Gastrocnemius medialis (tissue), 4 donors: Measurements from ENCODE around the gene LBHD1. TPM values are rescaled to one million over a fixed set of nuclear protein-coding genes. Genes with fewer than 3 reads are reported as not detected.
A peak's percentile ranks its signal among the peaks of the same experiment; 100 is the strongest.
"Not testable (repeated sequence)": the region's sequence is repeated elsewhere in the genome, so short reads cannot be mapped to it uniquely, and the experiment has no call there.

Source experiments
- ATAC-seq, 2 donors: fragments of 150-250 bp; one replicate each; pipeline ENCODE4 v1.9.1; 2016
- DNase-seq, 2 donors: peaks; one replicate each; pipeline ENCODE4 v3.0.0-alpha.2; 2019
- H3K27ac ChIP-seq, 4 donors: fragments of 200-600 bp; sonication (generic); 1 replicate in 1 of 4; 2 replicates in 3 of 4; pipeline ENCODE4 v1.5.1; 2016 to 2018; ENCODE audit warnings: mild to moderate bottlenecking in 2 of 4, moderate library complexity in 1 of 4
- H3K27me3 ChIP-seq, 3 donors: fragments of 200-600 bp; sonication (generic) in 2 of 3; 1 replicate in 1 of 3; 2 replicates in 2 of 3; pipeline versions ENCODE4 v1.5.1 to v1.6.0; 2016 to 2019; ENCODE audit warnings: mild to moderate bottlenecking in 1 of 3, moderate library complexity in 1 of 3
- H3K36me3 ChIP-seq, 2 donors: fragments of 200-600 bp; sonication (generic) in 1 of 2; one replicate each; pipeline ENCODE4 v1.5.1; 2017 to 2018
- H3K4me1 ChIP-seq, 2 donors: fragments of 200-600 bp; sonication (generic) in 1 of 2; one replicate each; pipeline ENCODE4 v1.5.1; 2016 to 2017; ENCODE audit warnings: mild to moderate bottlenecking in 2 of 2
- H3K4me3 ChIP-seq, 4 donors: fragments of 200-600 bp; sonication (generic) in 3 of 4; 1 replicate in 1 of 4; 2 replicates in 3 of 4; pipeline ENCODE4 v1.5.1; 2016 to 2019; ENCODE audit warnings: mild to moderate bottlenecking in 2 of 4
- H3K9me3 ChIP-seq, 3 donors: fragments of 200-600 bp; sonication (generic) in 2 of 3; 1 replicate in 1 of 3; 2 replicates in 2 of 3; pipeline ENCODE4 v1.5.1; 2016 to 2019
- POLR2A ChIP-seq, 2 donors: fragments of 450-650 bp; IDR thresholded peaks; one replicate each; pipeline ENCODE4 v1.6.1; 2017; ENCODE audit warnings: antibody characterized with exemption in 2 of 2, mild to moderate bottlenecking in 2 of 2, moderate library complexity in 2 of 2
- in situ Hi-C, 4 donors: fragments of 200-750 bp; cut with MboI; loops; one replicate each; pipeline versions ENCODE4 v1.15.0 to v1.8.0; 2017; ENCODE audit warnings: low sequenced_read_pairs in 4 of 4
- intact Hi-C: fragments of 100-400 bp; cut with DNase I; formaldehyde crosslinking; loops from one replicate; pipeline ENCODE4 v1.15.1; 2023; ENCODE audit warnings: low total_unique reads
- total RNA-seq, 4 donors: library from RNA; depleted of rRNA; stranded (reverse); fragments of >200 nt; gene quantifications; one replicate each; pipeline versions ENCODE4 v1.1.0 to v1.2.3, GENCODE V29; 2016
- TF ChIP-seq, protein P1 (sequence below), 5 experiments: fragments of 450-650 bp in 3 of 5; fragments of 200-600 bp in 2 of 5; sonication (generic) in 2 of 5; IDR thresholded peaks in 4 of 5; conservative IDR thresholded peaks in 1 of 5; 1 replicate in 4 of 5; 2 replicates in 1 of 5; pipeline ENCODE4 v1.5.1; 2016 to 2019; ENCODE audit warnings: antibody characterized with exemption in 5 of 5, mild to moderate bottlenecking in 3 of 5, moderate library complexity in 3 of 5

Gene LBHD1
- total RNA-seq, 4 donors from 2014 or later, result 0.82 to 2.1 (median 1.1) TPM

DNA sequence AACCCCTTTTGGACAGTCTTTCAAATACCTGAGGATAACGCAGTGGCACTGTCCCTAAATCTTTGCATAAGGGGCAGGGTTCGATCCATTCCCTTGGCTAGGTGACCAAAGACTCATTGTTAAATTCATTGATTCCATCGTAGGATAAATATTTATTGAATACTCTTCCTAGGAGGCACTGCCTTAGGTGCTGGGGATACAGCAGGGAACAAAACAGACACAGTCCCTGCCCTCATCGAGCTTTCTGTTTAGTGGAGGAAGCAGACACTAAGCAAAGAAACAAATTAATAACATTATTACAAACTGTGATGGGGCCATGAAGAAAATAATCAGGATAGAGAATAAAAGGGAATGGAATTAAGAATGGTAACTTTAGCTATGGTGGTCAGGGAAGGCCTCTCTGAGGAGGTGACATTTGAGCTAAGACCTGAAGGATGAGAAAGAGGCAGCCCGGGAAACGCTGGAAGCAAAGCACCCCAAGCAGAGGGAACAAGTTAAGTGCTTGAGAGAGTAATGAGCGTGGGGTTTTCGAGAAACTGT is 51.0 kb downstream of the LBHD1 start:
- intact Hi-C loops (no loop called here), in situ Hi-C loops (loop anchor here in 1 of 4 donors (25.0 kb wide), 1 partner anchor 91 kb away; the partner anchor contains the start of genes BSCL2 and GNG3)
- Histone ChIP-seq H3K9me3 (no peaks in the 10 kb centered on the region), H3K4me1 (peaks cover 8 to 9% of the 10 kb centered on the region in 2 donors), H3K27ac (peak overlapping the region; percentile 76 to 92 (median 82)), H3K36me3 (peaks cover 0 to 27% of the 10 kb centered on the region in 2 donors), H3K4me3 (peak overlapping the region; percentile 65 to 96 (median 76)), H3K27me3 (no peaks in the 10 kb centered on the region)
- DNase-seq (no peak), ATAC-seq (no peak)
- no peak for TF ChIP-seq POLR2A (IDR thresholded peaks at IDR 0.05)
- TF ChIP-seq, protein P1, sequence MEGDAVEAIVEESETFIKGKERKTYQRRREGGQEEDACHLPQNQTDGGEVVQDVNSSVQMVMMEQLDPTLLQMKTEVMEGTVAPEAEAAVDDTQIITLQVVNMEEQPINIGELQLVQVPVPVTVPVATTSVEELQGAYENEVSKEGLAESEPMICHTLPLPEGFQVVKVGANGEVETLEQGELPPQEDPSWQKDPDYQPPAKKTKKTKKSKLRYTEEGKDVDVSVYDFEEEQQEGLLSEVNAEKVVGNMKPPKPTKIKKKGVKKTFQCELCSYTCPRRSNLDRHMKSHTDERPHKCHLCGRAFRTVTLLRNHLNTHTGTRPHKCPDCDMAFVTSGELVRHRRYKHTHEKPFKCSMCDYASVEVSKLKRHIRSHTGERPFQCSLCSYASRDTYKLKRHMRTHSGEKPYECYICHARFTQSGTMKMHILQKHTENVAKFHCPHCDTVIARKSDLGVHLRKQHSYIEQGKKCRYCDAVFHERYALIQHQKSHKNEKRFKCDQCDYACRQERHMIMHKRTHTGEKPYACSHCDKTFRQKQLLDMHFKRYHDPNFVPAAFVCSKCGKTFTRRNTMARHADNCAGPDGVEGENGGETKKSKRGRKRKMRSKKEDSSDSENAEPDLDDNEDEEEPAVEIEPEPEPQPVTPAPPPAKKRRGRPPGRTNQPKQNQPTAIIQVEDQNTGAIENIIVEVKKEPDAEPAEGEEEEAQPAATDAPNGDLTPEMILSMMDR (IDR thresholded peaks at IDR 0.05 in 4 of 5, conservative IDR thresholded peaks at IDR 0.05 in 1 of 5), result no peak

DNA sequence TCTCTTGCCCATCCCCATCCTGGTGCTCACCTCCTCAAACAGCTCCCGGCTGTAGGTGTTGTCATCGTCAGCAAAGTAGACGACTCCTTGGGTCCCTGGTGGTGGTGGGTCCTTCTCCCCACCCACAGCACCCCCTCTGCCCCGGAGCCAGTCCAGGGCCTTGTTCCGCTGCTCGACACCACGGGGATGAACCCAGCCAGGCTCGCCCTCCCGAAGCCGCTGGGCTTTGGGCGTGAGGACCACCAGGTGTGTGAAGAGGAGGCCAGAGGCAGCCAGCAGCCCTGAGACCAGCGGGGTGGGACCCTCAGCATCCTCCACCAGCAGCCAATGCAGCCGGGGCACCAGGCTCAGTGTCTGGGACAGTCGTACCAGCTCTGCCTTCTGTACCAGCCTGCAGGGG is 55.1 kb downstream of the LBHD1 start:
- Histone ChIP-seq H3K36me3 (peaks cover 0 to 11% of the 10 kb centered on the region in 2 donors), H3K4me1 (peaks cover 10 to 15% of the 10 kb centered on the region in 2 donors)
- H3K27ac ChIP-seq, H3K4me3 ChIP-seq, intact Hi-C loops, DNase-seq, ATAC-seq, H3K27me3 ChIP-seq, H3K9me3 ChIP-seq: not testable (repeated sequence)
- in situ Hi-C loops, result loop anchor here in 1 of 4 donors (25.0 kb wide), 1 partner anchor 95 kb away; the partner anchor contains the start of genes BSCL2 and GNG3

DNA sequence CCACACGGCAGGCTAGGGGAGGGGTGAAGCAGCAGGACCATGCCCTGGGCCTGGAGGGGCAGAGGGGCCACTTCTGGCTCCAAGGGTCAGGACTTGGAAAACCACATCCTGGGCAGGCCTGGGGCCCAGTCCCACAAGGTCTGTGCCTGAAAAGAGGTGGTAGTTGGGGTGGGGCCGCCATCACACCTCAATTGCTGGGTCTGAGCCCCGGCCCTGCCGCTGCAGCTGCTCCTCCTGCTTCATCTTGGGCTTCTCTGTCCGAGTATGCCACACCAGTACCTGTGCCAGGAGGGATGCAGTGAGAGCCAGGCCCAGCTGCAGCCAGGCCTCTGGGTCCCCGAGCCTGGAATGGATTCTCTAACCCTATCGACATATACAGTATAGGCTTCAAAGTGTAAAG is 56.5 kb downstream of the LBHD1 start:
- in situ Hi-C loops, result loop anchor here in 1 of 4 donors (25.0 kb wide), 1 partner anchor 97 kb away; the partner anchor contains the start of genes BSCL2 and GNG3
- no peak for ATAC-seq
- no peak for DNase-seq

DNA sequence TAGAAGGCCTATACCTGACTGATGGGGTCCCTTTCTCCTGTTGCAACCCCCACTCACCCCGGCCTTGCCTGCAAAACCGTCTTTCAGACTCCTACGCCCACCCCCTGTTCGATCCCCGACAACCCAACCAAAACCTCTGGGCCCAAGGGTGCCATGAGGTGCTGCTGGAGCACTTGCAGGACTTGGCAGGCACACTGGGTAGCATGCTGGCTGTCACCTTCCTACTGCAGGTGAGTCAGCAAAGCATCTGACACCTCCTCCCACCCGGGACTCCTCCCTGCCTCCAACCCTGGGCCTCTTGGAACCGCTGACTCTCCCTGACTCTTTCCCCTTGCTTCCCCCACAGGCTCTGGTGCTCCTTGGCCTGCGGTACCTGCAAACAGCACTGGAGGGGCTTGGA is 57.8 kb downstream of the LBHD1 start:
- intact Hi-C loops, result loop anchor here (5.0 kb wide), 1 partner anchor 78 kb away; no protein-coding TSS in a partner anchor
- no peak for DNase-seq
- in situ Hi-C loops, result loop anchor here in 1 of 4 donors (25.0 kb wide), 1 partner anchor 98 kb away; the partner anchor contains the start of genes BSCL2 and GNG3
- no peak for ATAC-seq
- Histone ChIP-seq H3K36me3 (peaks cover 0 to 11% of the 10 kb centered on the region in 2 donors), H3K4me1 (peaks cover 16 to 21% of the 10 kb centered on the region in 2 donors), H3K27ac (peak overlapping the region in 2 of 4 donors; percentile 93 to 95), H3K27me3 (no peaks in the 10 kb centered on the region), H3K9me3 (no peaks in the 10 kb centered on the region), H3K4me3 (no peak overlapping the region)
- no peak for TF ChIP-seq POLR2A (IDR thresholded peaks at IDR 0.05)
- TF ChIP-seq, protein P1 (IDR thresholded peaks at IDR 0.05 in 4 of 5, conservative IDR thresholded peaks at IDR 0.05 in 1 of 5), result no peak

More for the DNA sequence above, 56.5 kb downstream of the LBHD1 start:
- no peak overlapping the region for H3K4me3 ChIP-seq
- H3K36me3 ChIP-seq, result peaks cover 0 to 11% of the 10 kb centered on the region in 2 donors
- H3K4me1 ChIP-seq, result peaks cover 16 to 20% of the 10 kb centered on the region in 2 donors
- no peak overlapping the region for H3K27ac ChIP-seq
- no peaks in the 10 kb centered on the region for H3K27me3 ChIP-seq
- H3K9me3 ChIP-seq, result no peaks in the 10 kb centered on the region
- TF ChIP-seq POLR2A (IDR thresholded peaks at IDR 0.05), result no peak
- TF ChIP-seq, protein P1 (IDR thresholded peaks at IDR 0.05 in 4 of 5, conservative IDR thresholded peaks at IDR 0.05 in 1 of 5), result no peak
- intact Hi-C loops, result no loop called here

DNA sequence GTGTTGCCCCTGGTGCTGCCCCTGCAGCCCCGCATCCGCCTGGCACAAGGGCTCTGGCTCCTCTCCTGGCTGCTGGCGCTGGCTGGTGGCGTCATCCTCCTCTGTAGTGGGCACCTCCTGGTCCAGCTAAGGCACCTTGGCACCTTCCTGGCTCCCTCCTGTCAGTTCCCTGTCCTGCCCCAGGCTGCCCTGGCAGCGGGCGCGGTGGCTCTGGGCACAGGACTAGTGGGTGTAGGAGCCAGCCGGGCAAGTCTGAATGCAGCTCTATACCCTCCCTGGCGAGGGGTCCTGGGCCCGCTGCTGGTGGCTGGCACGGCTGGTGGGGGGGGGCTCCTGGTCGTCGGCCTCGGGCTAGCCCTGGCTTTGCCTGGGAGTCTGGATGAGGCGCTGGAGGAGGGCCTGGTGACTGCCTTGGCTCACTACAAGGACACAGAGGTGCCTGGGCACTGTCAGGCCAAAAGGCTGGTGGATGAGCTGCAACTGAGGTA is 58.7 kb downstream of the LBHD1 start:
- DNase-seq (no peak), ATAC-seq (peak; percentile 4 to 8)
- intact Hi-C loops (loop anchor here (5.0 kb wide), 1 partner anchor 79 kb away; no protein-coding TSS in a partner anchor), in situ Hi-C loops (loop anchor here in 1 of 4 donors (25.0 kb wide), 1 partner anchor 99 kb away; the partner anchor contains the start of genes BSCL2 and GNG3)
- peak overlapping the region; percentile 71 to 93 (median 86) for H3K4me3 ChIP-seq
- H3K4me1 ChIP-seq, result peaks cover 16 to 21% of the 10 kb centered on the region in 2 donors
- peaks cover 0 to 11% of the 10 kb centered on the region in 2 donors for H3K36me3 ChIP-seq
- TF ChIP-seq, protein P1 (IDR thresholded peaks at IDR 0.05 in 4 of 5, conservative IDR thresholded peaks at IDR 0.05 in 1 of 5), result no peak
- TF ChIP-seq POLR2A (IDR thresholded peaks at IDR 0.05), result no peak
- peak overlapping the region; percentile 90 to 95 (median 92) for H3K27ac ChIP-seq
- H3K9me3 ChIP-seq, result no peaks in the 10 kb centered on the region
- H3K27me3 ChIP-seq, result no peaks in the 10 kb centered on the region
